IMR-90 (cell line): Measurements from ENCODE around the gene SIGLEC12. TPM values are rescaled to one million over a fixed set of nuclear protein-coding genes. Genes with fewer than 3 reads are reported as not detected.
A peak's percentile ranks its signal among the peaks of the same experiment; 100 is the strongest.

Source experiments
- ATAC-seq: fragments of 200-7000 bp; cut with Tn5 transposase; 2 replicates; pipeline ENCODE4 v1.9.1; 2020; ENCODE audit warnings: low read depth, mild to moderate bottlenecking, moderate library complexity
- BruUV-seq: library from RNA; stranded (reverse); fragments of 400-500 nt; replicated peaks from 2 replicates; lab custom pipeline; 2021; lab: Mats Ljungman, UMichigan
- CTCF ChIA-PET: fragments of 300-600 bp; formaldehyde crosslinking; extraction: SDS; loops from one replicate; lab custom pipeline; 2021; ENCODE audit warnings: antibody characterized with exemption; lab: Yijun Ruan, JAX
- POLR2A ChIA-PET: fragments of 300-600 bp; sonication (Branson Sonifier 250); formaldehyde crosslinking; loops from one replicate; lab custom pipeline; 2022; ENCODE audit warnings: antibody characterized with exemption; ENCODE audit not compliant: unreplicated experiment; lab: Charles Lee
- DNase-seq: peaks from one replicate; pipeline ENCODE4 v3.0.0; 2013
- H2AFZ ChIP-seq: replicated peaks from 2 replicates; pipeline ENCODE3; 2013; ENCODE audit warnings: low read length, mild to moderate bottlenecking; ENCODE audit not compliant: poor library complexity
- H2AK5ac ChIP-seq: 2 replicates; pipeline ENCODE4 v1.6.1; 2013; ENCODE audit warnings: low read depth, low read length, inconsistent platforms
- H2AK9ac ChIP-seq: replicated peaks from 2 replicates; pipeline ENCODE3; 2013; ENCODE audit warnings: mild to moderate bottlenecking, low read depth, low read length, moderate library complexity; ENCODE audit not compliant: poor library complexity
- H2BK120ac ChIP-seq: 2 replicates; pipeline ENCODE4 v1.6.1; 2013; ENCODE audit warnings: low read depth, low read length, inconsistent platforms
- H2BK15ac ChIP-seq: 3 replicates; pipeline ENCODE4 v1.6.1; 2013; ENCODE audit warnings: low read depth, low read length, inconsistent platforms
- H2BK20ac ChIP-seq: 2 replicates; pipeline ENCODE4 v1.6.1; 2013; ENCODE audit warnings: low read depth, mild to moderate bottlenecking, inconsistent platforms, low read length, moderate library complexity
- H2BK5ac ChIP-seq: 2 replicates; pipeline ENCODE4 v1.6.1; 2013; ENCODE audit warnings: mild to moderate bottlenecking, low read depth, low read length, inconsistent platforms; ENCODE audit not compliant: poor library complexity, severe bottlenecking
- H3K14ac ChIP-seq: replicated peaks from 2 replicates; pipeline ENCODE4 v1.6.1; 2013; ENCODE audit warnings: low read depth, low read length, inconsistent platforms
- H3K18ac ChIP-seq: 2 replicates; pipeline ENCODE4 v1.6.1; 2013; ENCODE audit warnings: low read depth, low read length, control low read depth
- H3K23ac ChIP-seq: 2 replicates; pipeline ENCODE4 v1.6.1; 2013; ENCODE audit warnings: low read depth, low read length, inconsistent platforms
- H3K27ac ChIP-seq: 2 replicates; pipeline ENCODE4 v1.5.1; 2013; ENCODE audit warnings: mild to moderate bottlenecking, control low read depth, low read length; ENCODE audit not compliant: insufficient read depth
- H3K27me3 ChIP-seq: 2 replicates; pipeline ENCODE4 v1.6.1; 2013; ENCODE audit warnings: low read length; ENCODE audit not compliant: control insufficient read depth, insufficient read depth
- H3K36me3 ChIP-seq: 2 replicates; pipeline ENCODE4 v1.6.1; 2013; ENCODE audit warnings: low read length, mixed read lengths; ENCODE audit not compliant: control insufficient read depth, insufficient read depth
- H3K4ac ChIP-seq: 2 replicates; pipeline ENCODE4 v1.6.1; 2013; ENCODE audit warnings: low read depth, low read length, inconsistent platforms
- H3K4me1 ChIP-seq: 2 replicates; pipeline ENCODE4 v1.6.1; 2013; ENCODE audit warnings: low read length, mixed read lengths; ENCODE audit not compliant: control insufficient read depth, insufficient read depth
- H3K4me2 ChIP-seq: 2 replicates; pipeline ENCODE4 v1.6.1; 2013; ENCODE audit warnings: low read depth, mild to moderate bottlenecking, control low read depth, low read length, moderate library complexity
- H3K4me3 ChIP-seq: 2 replicates; pipeline ENCODE4 v1.5.1; 2013; ENCODE audit warnings: low read depth, mild to moderate bottlenecking, control low read depth, low read length, moderate library complexity; ENCODE audit not compliant: insufficient read depth
- H3K56ac ChIP-seq: 2 replicates; pipeline ENCODE4 v1.6.1; 2013; ENCODE audit warnings: low read length, inconsistent platforms; ENCODE audit not compliant: insufficient read depth; ENCODE audit errors: extremely low read depth
- H3K79me1 ChIP-seq, 2 experiments: 2 replicates each; pipeline ENCODE4 v1.6.1; 2013; ENCODE audit warnings: low read length in 2 of 2, inconsistent platforms in 1 of 2, low read depth in 1 of 2
- H3K9ac ChIP-seq: 2 replicates; pipeline ENCODE4 v1.6.1; 2013; ENCODE audit warnings: low read depth, low read length, control low read depth
- H3K9me1 ChIP-seq: 2 replicates; pipeline ENCODE4 v1.6.1; 2013; ENCODE audit warnings: low read length, inconsistent platforms; ENCODE audit not compliant: insufficient read depth
- H3K9me3 ChIP-seq: 2 replicates; pipeline ENCODE4 v1.6.1; 2013; ENCODE audit warnings: low read length; ENCODE audit not compliant: control insufficient read depth, insufficient read depth
- H4K20me1 ChIP-seq: 2 replicates; pipeline ENCODE4 v1.6.1; 2013; ENCODE audit warnings: low read length, inconsistent platforms; ENCODE audit not compliant: insufficient read depth
- H4K5ac ChIP-seq: 2 replicates; pipeline ENCODE4 v1.6.1; 2013; ENCODE audit warnings: mild to moderate bottlenecking, low read depth, low read length, control low read depth
- H4K8ac ChIP-seq, 2 experiments: 2 replicates each; pipeline ENCODE4 v1.6.1; 2013; ENCODE audit warnings: low read depth in 2 of 2, low read length in 2 of 2, control low read depth in 1 of 2, inconsistent platforms in 1 of 2
- H4K91ac ChIP-seq: 2 replicates; pipeline ENCODE4 v1.6.1; 2013; ENCODE audit warnings: low read depth, low read length, inconsistent platforms; ENCODE audit not compliant: insufficient read depth
- CTCF ChIP-seq: conservative IDR thresholded peaks from 2 replicates; pipeline ENCODE4 v1.5.1; 2012; ENCODE audit warnings: mild to moderate bottlenecking, low read depth, low read length, improper control_type of control experiment
- MAFK ChIP-seq: IDR thresholded peaks from 2 replicates; pipeline ENCODE4 v1.6.1; 2012; ENCODE audit warnings: low read depth, low read length, improper control_type of control experiment
- RAD21 ChIP-seq: IDR thresholded peaks from 2 replicates; pipeline ENCODE4 v1.6.1; 2012; ENCODE audit warnings: low read length, improper control_type of control experiment
- SMC3 ChIP-seq: fragments of 150-350 bp; IDR thresholded peaks from 2 replicates; pipeline ENCODE4 v1.6.1; 2016; ENCODE audit warnings: low read depth, mild to moderate bottlenecking, antibody characterized with exemption, low read length, moderate library complexity
- WGBS, 2 experiments: methylation state at CpG; one replicate each; pipeline versions ENCODE4 v1.1.5 to v1.1.7; 2013; ENCODE audit warnings: missing lambda C conversion rate in 2 of 2; ENCODE audit not compliant: insufficient read length in 1 of 2; ENCODE audit errors: extremely low coverage in 2 of 2; 5-methylcytosine and 5-hydroxymethylcytosine counted together
- dilution Hi-C: fragments of 300-500 bp; cut with HindIII; formaldehyde crosslinking; loops from one replicate; pipeline ENCODE4 v1.14.3; 2018; ENCODE audit warnings: low sequenced_read_pairs; ENCODE audit not compliant: unreplicated experiment
- in situ Hi-C: fragments of 300-500 bp; cut with MboI; formaldehyde crosslinking; loops from 3 replicates; pipeline ENCODE4 v1.14.3; 2019; ENCODE audit warnings: low sequenced_read_pairs, inconsistent platforms, mixed read lengths
- intact Hi-C: fragments of 100-400 bp; cut with micrococcal nuclease; formaldehyde crosslinking; loops from 2 replicates; pipeline ENCODE4 v1.10.0; 2022
- polyA plus RNA-seq, 3 experiments: library from polyadenylated mRNA; depleted of rRNA; stranded (reverse); fragments of >200 nt; gene quantifications; 2 replicates each; pipeline ENCODE4 v1.2.3, GENCODE V29; 2012; ENCODE audit warnings: low replicate concordance in 1 of 3
- total RNA-seq: library from RNA; depleted of rRNA; stranded (reverse); fragments of >200 nt; gene quantifications from 2 replicates; pipeline ENCODE4 v1.2.3, GENCODE V29; 2012

The SIGLEC12 gene
- total and polyA plus RNA-seq, 2 of the 4 experiments (the other 2 are of a cell fraction), result not detected

- Histone ChIP-seq H3K4me1 (no peaks in the 10 kb centered on the region), H4K8ac (no peak overlapping the region), H3K14ac (no peak overlapping the region), H3K4ac (no peak overlapping the region), H2AK9ac (no peak overlapping the region), H4K20me1 (no peaks in the 10 kb centered on the region), H4K5ac (no peak overlapping the region), H4K91ac (no peak overlapping the region), H3K56ac (no peak overlapping the region), H3K79me1 (no peaks in the 10 kb centered on the region), H2BK5ac (no peak overlapping the region), H2BK20ac (no peak overlapping the region), H2AFZ (no peak overlapping the region), H3K9me3 (no peaks in the 10 kb centered on the region), H3K9me1 (no peaks in the 10 kb centered on the region), H3K18ac (no peak overlapping the region), H3K4me3 (no peak overlapping the region), H3K23ac (no peak overlapping the region), H2BK120ac (no peak overlapping the region), H3K27me3 (no peaks in the 10 kb centered on the region), H2BK15ac (no peak overlapping the region), H3K4me2 (no peak overlapping the region), H3K9ac (no peak overlapping the region), H2AK5ac (no peak overlapping the region), H3K27ac (no peak overlapping the region), H3K36me3 (no peaks in the 10 kb centered on the region)
- dilution Hi-C loops (no loop called here), intact Hi-C loops (loop anchor here (2.0 kb wide), 1 partner anchor 176 kb away; no protein-coding TSS in a partner anchor), in situ Hi-C loops (no loop called here)
- DNase-seq, result peak; percentile 48
- WGBS, 2 experiments, result 0% methylated on average over 1 of the region's 3 CpGs; no CpG with 5 or more reads in 1 of the 2 experiments
- peak; percentile 80 for ATAC-seq
- CTCF ChIA-PET, result interaction anchor here (0.8 to 1.3 kb wide), 2 partner anchors 8 to 25 kb away, joined by 3 to 8 read pairs; no protein-coding TSS in a partner anchor
- TF ChIP-seq RAD21 (peak; percentile 47), CTCF (peak; percentile 59), SMC3 (peak; percentile 37), MAFK (no peak)
- no TSS peak for BruUV-seq
- POLR2A ChIA-PET, result no interaction called here
Observed at GRCh38 chr19:51514866-51515481, 13.4 kb upstream of the SIGLEC12 start.
